MM.1S (cell line): ENCODE measurements around the gene N4BP2L2.

Source experiments
- DNase-seq: peaks from one replicate; pipeline ENCODE4 v3.0.0-alpha.2; 2015
- H2AFZ ChIP-seq: fragments of 300-600 bp; sonication (generic); 2 replicates; pipeline ENCODE4 v1.6.0; 2016; ENCODE audit warnings: antibody characterized with exemption, low read length
- H3F3A ChIP-seq: fragments of 300-600 bp; sonication (generic); 2 replicates; pipeline ENCODE4 v1.6.1; 2016; ENCODE audit warnings: mild to moderate bottlenecking, antibody characterized with exemption, low read length, moderate library complexity, mixed read lengths; ENCODE audit not compliant: insufficient read depth
- H3K27ac ChIP-seq: fragments of 300-600 bp; sonication (generic); 2 replicates; pipeline ENCODE4 v1.5.1; 2016; ENCODE audit warnings: mild to moderate bottlenecking, low read length
- H3K27me3 ChIP-seq: fragments of 300-600 bp; sonication (generic); replicated peaks from 2 replicates; pipeline ENCODE4 v1.6.0; 2016; ENCODE audit warnings: low read length; ENCODE audit not compliant: insufficient read depth
- H3K36me3 ChIP-seq: fragments of 300-600 bp; sonication (generic); replicated peaks from 2 replicates; pipeline ENCODE4 v1.6.1; 2016; ENCODE audit warnings: mild to moderate bottlenecking, low read length, mixed read lengths; ENCODE audit not compliant: insufficient read depth
- H3K4me1 ChIP-seq: fragments of 300-600 bp; sonication (generic); 2 replicates; pipeline ENCODE4 v1.6.1; 2016; ENCODE audit warnings: low read length, mixed read lengths
- H3K4me2 ChIP-seq: fragments of 300-600 bp; sonication (generic); 2 replicates; pipeline ENCODE4 v1.6.0; 2016; ENCODE audit warnings: low read depth, low read length
- H3K4me3 ChIP-seq: fragments of 300-600 bp; sonication (generic); 2 replicates; pipeline ENCODE4 v1.5.1; 2016; ENCODE audit warnings: low read length, mixed read lengths
- H3K79me2 ChIP-seq: fragments of 300-600 bp; sonication (generic); 2 replicates; pipeline ENCODE4 v1.6.1; 2016; ENCODE audit warnings: mixed run types, low read length, mixed read lengths
- H3K9ac ChIP-seq: fragments of 300-600 bp; sonication (generic); 2 replicates; pipeline ENCODE4 v1.6.1; 2016; ENCODE audit warnings: low read length, mixed read lengths
- H3K9me2 ChIP-seq: fragments of 300-600 bp; sonication (generic); replicated peaks from 2 replicates; pipeline ENCODE4 v1.6.1; 2016; ENCODE audit warnings: mild to moderate bottlenecking, low read length, mixed read lengths; ENCODE audit not compliant: insufficient read depth
- H3K9me3 ChIP-seq: fragments of 300-600 bp; sonication (generic); replicated peaks from 2 replicates; pipeline ENCODE4 v1.6.1; 2016; ENCODE audit warnings: mild to moderate bottlenecking, low read length, mixed read lengths; ENCODE audit not compliant: insufficient read depth
- H4K20me1 ChIP-seq: fragments of 300-600 bp; sonication (generic); 2 replicates; pipeline ENCODE4 v1.6.1; 2016; ENCODE audit warnings: mild to moderate bottlenecking, low read length, moderate library complexity, mixed read lengths; ENCODE audit not compliant: insufficient read depth
- EZH2 ChIP-seq: fragments of 300-600 bp; sonication (generic); optimal IDR thresholded peaks from 2 replicates; pipeline ENCODE3; 2017; ENCODE audit warnings: low read depth, mild to moderate bottlenecking, antibody characterized with exemption, low read length, mixed read lengths
- EZH2phosphoT487 ChIP-seq: fragments of 300-600 bp; sonication (generic); IDR thresholded peaks from 2 replicates; pipeline ENCODE4 v1.6.1; 2018; ENCODE audit warnings: antibody characterized with exemption, low read length
- TF ChIP-seq, protein P1 (sequence below): fragments of 300-600 bp; sonication (generic); IDR thresholded peaks from 2 replicates; pipeline ENCODE4 v1.5.1; 2016; ENCODE audit warnings: antibody characterized with exemption, low read length, mixed read lengths

Gene N4BP2L2

DNA sequence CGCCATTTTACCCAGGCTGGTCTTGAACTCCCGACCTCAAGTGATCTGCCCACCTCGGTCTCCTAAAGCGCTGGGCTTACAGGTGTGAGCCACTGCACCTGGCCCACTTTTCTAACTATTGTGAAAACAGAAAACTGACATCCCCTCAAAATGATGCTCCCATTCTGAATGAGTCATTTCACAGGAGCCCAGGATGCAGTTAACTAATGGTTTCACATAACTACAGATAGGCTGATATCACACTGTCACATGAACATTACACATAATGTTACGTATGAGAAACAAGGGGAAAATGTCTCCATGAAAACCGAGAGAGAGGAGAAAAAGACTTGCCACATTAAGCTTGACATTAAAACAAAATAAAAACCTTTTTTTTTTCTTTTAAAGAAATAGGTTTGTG lies 37.5 kb downstream of the N4BP2L2 start:
- no peak overlapping the region for H3K4me2 ChIP-seq
- TF ChIP-seq, protein P1, sequence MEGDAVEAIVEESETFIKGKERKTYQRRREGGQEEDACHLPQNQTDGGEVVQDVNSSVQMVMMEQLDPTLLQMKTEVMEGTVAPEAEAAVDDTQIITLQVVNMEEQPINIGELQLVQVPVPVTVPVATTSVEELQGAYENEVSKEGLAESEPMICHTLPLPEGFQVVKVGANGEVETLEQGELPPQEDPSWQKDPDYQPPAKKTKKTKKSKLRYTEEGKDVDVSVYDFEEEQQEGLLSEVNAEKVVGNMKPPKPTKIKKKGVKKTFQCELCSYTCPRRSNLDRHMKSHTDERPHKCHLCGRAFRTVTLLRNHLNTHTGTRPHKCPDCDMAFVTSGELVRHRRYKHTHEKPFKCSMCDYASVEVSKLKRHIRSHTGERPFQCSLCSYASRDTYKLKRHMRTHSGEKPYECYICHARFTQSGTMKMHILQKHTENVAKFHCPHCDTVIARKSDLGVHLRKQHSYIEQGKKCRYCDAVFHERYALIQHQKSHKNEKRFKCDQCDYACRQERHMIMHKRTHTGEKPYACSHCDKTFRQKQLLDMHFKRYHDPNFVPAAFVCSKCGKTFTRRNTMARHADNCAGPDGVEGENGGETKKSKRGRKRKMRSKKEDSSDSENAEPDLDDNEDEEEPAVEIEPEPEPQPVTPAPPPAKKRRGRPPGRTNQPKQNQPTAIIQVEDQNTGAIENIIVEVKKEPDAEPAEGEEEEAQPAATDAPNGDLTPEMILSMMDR: no peak
- TF ChIP-seq EZH2: no peak
- TF ChIP-seq EZH2phosphoT487: no peak
- H3K4me1 ChIP-seq: no peaks in the 10 kb centered on the region
- no peak overlapping the region for H3K4me3 ChIP-seq
- H3K9me2 ChIP-seq: no peaks in the 10 kb centered on the region
- DNase-seq: no peak
- no peaks in the 10 kb centered on the region for H3K79me2 ChIP-seq
- H3K9ac ChIP-seq: no peak overlapping the region
- H3K27me3 ChIP-seq: no peaks in the 10 kb centered on the region
- H3K36me3 ChIP-seq: no peaks in the 10 kb centered on the region
- H2AFZ ChIP-seq: no peak overlapping the region
- no peak overlapping the region for H3K27ac ChIP-seq
- no peaks in the 10 kb centered on the region for H4K20me1 ChIP-seq
- no peaks in the 10 kb centered on the region for H3F3A ChIP-seq
- no peaks in the 10 kb centered on the region for H3K9me3 ChIP-seq

GRCh38 chr13:32499538-32500210 lies 38.9 kb downstream of the N4BP2L2 start:
- Histone ChIP-seq H3K27ac (no peak overlapping the region), H4K20me1 (no peaks in the 10 kb centered on the region), H3K79me2 (no peaks in the 10 kb centered on the region), H3F3A (no peaks in the 10 kb centered on the region), H2AFZ (no peak overlapping the region), H3K36me3 (no peaks in the 10 kb centered on the region), H3K9ac (no peak overlapping the region), H3K27me3 (no peaks in the 10 kb centered on the region), H3K4me2 (no peak overlapping the region), H3K9me2 (no peaks in the 10 kb centered on the region), H3K9me3 (no peaks in the 10 kb centered on the region), H3K4me3 (no peak overlapping the region), H3K4me1 (no peaks in the 10 kb centered on the region)
- DNase-seq: no peak
- TF ChIP-seq EZH2phosphoT487 (no peak), EZH2 (no peak)
- TF ChIP-seq, protein P1: no peak

- Histone ChIP-seq H3K4me2 (no peak overlapping the region), H3K9ac (no peak overlapping the region), H3K4me1 (no peaks in the 10 kb centered on the region), H3K4me3 (no peak overlapping the region), H4K20me1 (no peaks in the 10 kb centered on the region), H3F3A (no peaks in the 10 kb centered on the region), H2AFZ (no peak overlapping the region), H3K36me3 (no peaks in the 10 kb centered on the region), H3K9me3 (no peaks in the 10 kb centered on the region), H3K79me2 (no peaks in the 10 kb centered on the region), H3K27ac (no peak overlapping the region), H3K27me3 (no peaks in the 10 kb centered on the region), H3K9me2 (no peaks in the 10 kb centered on the region)
- TF ChIP-seq EZH2 (no peak), EZH2phosphoT487 (no peak)
- TF ChIP-seq, protein P1: no peak
- DNase-seq: no peak
Measured at GRCh38 chr13:32497589-32497988, 41.0 kb downstream of the N4BP2L2 start.
